Neural cell (in vitro differentiated cells): ENCODE results near the gene ABHD12B. TPM values are rescaled to one million over a fixed set of nuclear protein-coding genes. Genes with fewer than 3 reads are reported as not detected.

Experiments
- H2AFZ ChIP-seq: fragments of 200-600, 300-800 bp; sonication (generic), shearing (Covaris generic); 2 replicates; pipeline ENCODE4 v1.6.0; 2014; ENCODE audit warnings: low read depth, mild to moderate bottlenecking, antibody characterized with exemption, low read length, moderate library complexity
- H3F3A ChIP-seq: fragments of 200-600 bp; shearing (Covaris generic); 2 replicates; pipeline ENCODE4 v1.6.1; 2016; ENCODE audit warnings: mild to moderate bottlenecking, moderate library complexity, mixed read lengths, antibody characterized with exemption, low read length; ENCODE audit not compliant: insufficient read depth, poor library complexity, severe bottlenecking
- H3K27ac ChIP-seq: fragments of 200-600, 300-800 bp; sonication (generic), shearing (Covaris generic); 2 replicates; pipeline ENCODE4 v1.5.1; 2014; ENCODE audit warnings: mild to moderate bottlenecking, low read length, moderate library complexity
- H3K27me3 ChIP-seq: fragments of 300-800, 200-600 bp; sonication (generic), shearing (Covaris generic); 2 replicates; pipeline ENCODE4 v1.6.0; 2014; ENCODE audit warnings: mild to moderate bottlenecking, low read depth, low read length, moderate library complexity; ENCODE audit not compliant: insufficient read depth
- H3K36me3 ChIP-seq: fragments of 300-800, 200-600 bp; sonication (generic), shearing (Covaris generic); 2 replicates; pipeline ENCODE4 v1.5.1; 2014; ENCODE audit warnings: mild to moderate bottlenecking, antibody characterized with exemption, low read length, moderate library complexity; ENCODE audit not compliant: insufficient read depth
- H3K4me2 ChIP-seq: fragments of 300-800, 200-600 bp; sonication (generic), shearing (Covaris generic); 2 replicates; pipeline ENCODE4 v1.6.0; 2014; ENCODE audit warnings: mild to moderate bottlenecking, low read length
- H3K4me3 ChIP-seq: fragments of 300-800, 200-600 bp; sonication (generic), shearing (Covaris generic); 2 replicates; pipeline ENCODE4 v1.5.1; 2014; ENCODE audit warnings: mild to moderate bottlenecking, low read length, moderate library complexity
- H3K79me2 ChIP-seq: fragments of 200-600 bp; shearing (Covaris generic); replicated peaks from 2 replicates; pipeline ENCODE4 v1.6.0; 2014; ENCODE audit warnings: mild to moderate bottlenecking, low read length, moderate library complexity; ENCODE audit not compliant: insufficient read depth
- H3K9ac ChIP-seq: fragments of 300-800, 200-600 bp; sonication (generic), shearing (Covaris generic); 2 replicates; pipeline ENCODE4 v1.6.1; 2016; ENCODE audit warnings: mild to moderate bottlenecking, low read length, mixed read lengths
- H3K9me2 ChIP-seq: fragments of 200-600 bp; shearing (Covaris generic); 2 replicates; pipeline ENCODE4 v1.6.1; 2016; ENCODE audit warnings: mild to moderate bottlenecking, low read length, mixed read lengths; ENCODE audit not compliant: insufficient read depth
- H3K9me3 ChIP-seq: fragments of 200-600, 300-800 bp; sonication (generic), shearing (Covaris generic); 2 replicates; pipeline ENCODE4 v1.6.1; 2016; ENCODE audit warnings: mild to moderate bottlenecking, mixed run types, low read length, moderate library complexity, mixed read lengths
- H4K20me1 ChIP-seq: fragments of 200-600 bp; shearing (Covaris generic); 2 replicates; pipeline ENCODE4 v1.6.1; 2016; ENCODE audit warnings: mild to moderate bottlenecking, mixed run types; ENCODE audit not compliant: insufficient read depth
- EP300 ChIP-seq: fragments of 450-650 bp; conservative IDR thresholded peaks from 2 replicates; pipeline ENCODE4 v1.6.1; 2014; ENCODE audit warnings: antibody characterized with exemption, mild to moderate bottlenecking, moderate library complexity; ENCODE audit not compliant: poor library complexity, severe bottlenecking
- EZH2 ChIP-seq: fragments of 200-600, 300-800 bp; shearing (Covaris generic), sonication (generic); IDR thresholded peaks from 2 replicates; pipeline ENCODE4 v1.6.1; 2014; ENCODE audit warnings: antibody characterized with exemption, low read length, borderline replicate concordance, mild to moderate bottlenecking; ENCODE audit not compliant: insufficient read depth, poor library complexity, severe bottlenecking
- MXI1 ChIP-seq: fragments of 450-650 bp; conservative IDR thresholded peaks from 2 replicates; pipeline ENCODE4 v1.6.1; 2014; ENCODE audit warnings: antibody characterized with exemption, mild to moderate bottlenecking; ENCODE audit not compliant: poor library complexity, severe bottlenecking
- POLR2AphosphoS5 ChIP-seq: IDR thresholded peaks from 2 replicates; pipeline ENCODE4 v1.6.1; 2012
- RAD21 ChIP-seq: fragments of 450-650 bp; conservative IDR thresholded peaks from 2 replicates; pipeline ENCODE4 v1.6.1; 2014; ENCODE audit warnings: antibody characterized with exemption, mild to moderate bottlenecking, moderate library complexity
- REST ChIP-seq: IDR thresholded peaks from 2 replicates; pipeline ENCODE4 v1.6.1; 2012; ENCODE audit warnings: borderline replicate concordance
- SMC3 ChIP-seq: fragments of 450-650 bp; conservative IDR thresholded peaks from 2 replicates; pipeline ENCODE4 v1.6.1; 2014; ENCODE audit warnings: antibody characterized with exemption, mild to moderate bottlenecking, moderate library complexity; ENCODE audit not compliant: poor library complexity
- TAF1 ChIP-seq: IDR thresholded peaks from 2 replicates; pipeline ENCODE4 v1.6.1; 2012; ENCODE audit warnings: low read depth
- polyA plus RNA-seq: library from polyadenylated mRNA; depleted of rRNA; stranded (reverse); fragments of >200 nt; gene quantifications from 2 replicates; pipeline ENCODE4 v1.2.3, GENCODE V29; 2014
- TF ChIP-seq, protein P1 (sequence below): fragments of 450-650 bp; IDR thresholded peaks from 2 replicates; pipeline ENCODE4 v1.5.1; 2014; ENCODE audit warnings: antibody characterized with exemption, mild to moderate bottlenecking, moderate library complexity; ENCODE audit not compliant: poor library complexity, severe bottlenecking

Gene ABHD12B
- polyA plus RNA-seq, 1 donor from 2014 or later, result not detected

- TF ChIP-seq SMC3 (no peak), REST (no peak), EZH2 (no peak), MXI1 (no peak), RAD21 (no peak), TAF1 (no peak), EP300 (no peak)
- TF ChIP-seq, protein P1, sequence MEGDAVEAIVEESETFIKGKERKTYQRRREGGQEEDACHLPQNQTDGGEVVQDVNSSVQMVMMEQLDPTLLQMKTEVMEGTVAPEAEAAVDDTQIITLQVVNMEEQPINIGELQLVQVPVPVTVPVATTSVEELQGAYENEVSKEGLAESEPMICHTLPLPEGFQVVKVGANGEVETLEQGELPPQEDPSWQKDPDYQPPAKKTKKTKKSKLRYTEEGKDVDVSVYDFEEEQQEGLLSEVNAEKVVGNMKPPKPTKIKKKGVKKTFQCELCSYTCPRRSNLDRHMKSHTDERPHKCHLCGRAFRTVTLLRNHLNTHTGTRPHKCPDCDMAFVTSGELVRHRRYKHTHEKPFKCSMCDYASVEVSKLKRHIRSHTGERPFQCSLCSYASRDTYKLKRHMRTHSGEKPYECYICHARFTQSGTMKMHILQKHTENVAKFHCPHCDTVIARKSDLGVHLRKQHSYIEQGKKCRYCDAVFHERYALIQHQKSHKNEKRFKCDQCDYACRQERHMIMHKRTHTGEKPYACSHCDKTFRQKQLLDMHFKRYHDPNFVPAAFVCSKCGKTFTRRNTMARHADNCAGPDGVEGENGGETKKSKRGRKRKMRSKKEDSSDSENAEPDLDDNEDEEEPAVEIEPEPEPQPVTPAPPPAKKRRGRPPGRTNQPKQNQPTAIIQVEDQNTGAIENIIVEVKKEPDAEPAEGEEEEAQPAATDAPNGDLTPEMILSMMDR, result no peak
- Histone ChIP-seq H3K27ac (no peak overlapping the region), H3K9ac (no peak overlapping the region), H3K27me3 (no peaks in the 10 kb centered on the region), H3K4me3 (no peak overlapping the region), H4K20me1 (no peaks in the 10 kb centered on the region), H3K36me3 (no peaks in the 10 kb centered on the region), H3K79me2 (no peaks in the 10 kb centered on the region), H2AFZ (no peak overlapping the region), H3K9me3 (no peaks in the 10 kb centered on the region), H3K9me2 (no peaks in the 10 kb centered on the region), H3K4me2 (no peak overlapping the region), H3F3A (no peaks in the 10 kb centered on the region)
These were observed 11.3 kb downstream of the ABHD12B start for GRCh38 chr14:50882932-50883826.

DNA sequence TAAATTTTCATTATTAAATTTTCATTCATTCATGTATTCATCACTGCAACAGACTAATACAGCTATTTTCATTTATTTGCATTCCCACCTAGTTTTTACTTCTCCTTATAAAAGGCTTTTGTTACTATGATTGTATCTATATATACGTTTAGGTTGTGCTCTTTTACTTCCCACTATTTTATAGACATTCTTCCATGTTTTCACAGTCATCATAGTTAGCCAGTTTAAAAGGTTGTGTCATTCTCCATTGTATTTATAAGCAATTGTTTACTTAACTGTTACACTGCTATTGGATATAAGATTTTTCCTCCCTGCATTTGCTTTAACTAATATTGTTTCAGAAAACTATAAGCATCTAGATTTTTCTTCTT, 12.0 kb downstream of the ABHD12B start:
- Histone ChIP-seq H3K4me2 (no peak overlapping the region), H3K4me3 (no peak overlapping the region), H3K36me3 (no peaks in the 10 kb centered on the region), H3F3A (no peaks in the 10 kb centered on the region), H3K9me3 (no peaks in the 10 kb centered on the region), H4K20me1 (no peaks in the 10 kb centered on the region), H3K27ac (no peak overlapping the region), H3K9me2 (no peaks in the 10 kb centered on the region), H3K9ac (no peak overlapping the region), H3K79me2 (no peaks in the 10 kb centered on the region), H3K27me3 (no peaks in the 10 kb centered on the region), H2AFZ (no peak overlapping the region)
- TF ChIP-seq REST, result no peak
- TF ChIP-seq EZH2, result no peak
- TF ChIP-seq SMC3, result no peak
- TF ChIP-seq, protein P1, result no peak
- TF ChIP-seq EP300, result no peak
- no peak for TF ChIP-seq RAD21
- no peak for TF ChIP-seq TAF1
- TF ChIP-seq POLR2AphosphoS5, result no peak
- no peak for TF ChIP-seq MXI1
